Neural crest cell (in vitro differentiated cells): Measurements from ENCODE around the gene CLASP1. TPM values are rescaled to one million over a fixed set of nuclear protein-coding genes. Genes with fewer than 3 reads are reported as not detected.

ENCODE experiments used
- DNase-seq: peaks from one replicate; pipeline ENCODE4 v3.0.0; 2021; ENCODE audit warnings: low read depth, mixed read lengths, low spot score
- H3K27ac Mint-ChIP-seq: one replicate; pipeline ENCODE4 v1.8.0; 2021; ENCODE audit warnings: mild to moderate bottlenecking, mixed read lengths; ENCODE audit not compliant: unreplicated experiment
- H3K27me3 Mint-ChIP-seq: 2 replicates; pipeline ENCODE4 v1.8.0; 2021; ENCODE audit warnings: low read depth, mild to moderate bottlenecking, mixed read lengths
- H3K36me3 Mint-ChIP-seq: 2 replicates; pipeline ENCODE4 v1.8.0; 2021; ENCODE audit warnings: low read depth, mild to moderate bottlenecking, mixed read lengths
- H3K4me1 Mint-ChIP-seq: 2 replicates; pipeline ENCODE4 v1.8.0; 2021; ENCODE audit warnings: mixed read lengths
- H3K4me3 Mint-ChIP-seq: one replicate; pipeline ENCODE4 v1.8.0; 2021; ENCODE audit warnings: mild to moderate bottlenecking, mixed read lengths
- H3K9me3 Mint-ChIP-seq: 2 replicates; pipeline ENCODE4 v1.8.0; 2021; ENCODE audit warnings: mixed read lengths
- total RNA-seq: library from RNA; stranded (reverse); gene quantifications from 2 replicates; pipeline ENCODE4 v1.2.1, GENCODE V29; 2021
- TF ChIP-seq, protein P1 (sequence below): fragments of 200-600 bp; sonication (generic); conservative IDR thresholded peaks from 2 replicates; pipeline ENCODE4 v1.5.0; 2021; ENCODE audit warnings: antibody characterized with exemption, mild to moderate bottlenecking

CLASP1 gene
- total RNA-seq, 1 donor from 2014 or later = 95.8 TPM

DNA sequence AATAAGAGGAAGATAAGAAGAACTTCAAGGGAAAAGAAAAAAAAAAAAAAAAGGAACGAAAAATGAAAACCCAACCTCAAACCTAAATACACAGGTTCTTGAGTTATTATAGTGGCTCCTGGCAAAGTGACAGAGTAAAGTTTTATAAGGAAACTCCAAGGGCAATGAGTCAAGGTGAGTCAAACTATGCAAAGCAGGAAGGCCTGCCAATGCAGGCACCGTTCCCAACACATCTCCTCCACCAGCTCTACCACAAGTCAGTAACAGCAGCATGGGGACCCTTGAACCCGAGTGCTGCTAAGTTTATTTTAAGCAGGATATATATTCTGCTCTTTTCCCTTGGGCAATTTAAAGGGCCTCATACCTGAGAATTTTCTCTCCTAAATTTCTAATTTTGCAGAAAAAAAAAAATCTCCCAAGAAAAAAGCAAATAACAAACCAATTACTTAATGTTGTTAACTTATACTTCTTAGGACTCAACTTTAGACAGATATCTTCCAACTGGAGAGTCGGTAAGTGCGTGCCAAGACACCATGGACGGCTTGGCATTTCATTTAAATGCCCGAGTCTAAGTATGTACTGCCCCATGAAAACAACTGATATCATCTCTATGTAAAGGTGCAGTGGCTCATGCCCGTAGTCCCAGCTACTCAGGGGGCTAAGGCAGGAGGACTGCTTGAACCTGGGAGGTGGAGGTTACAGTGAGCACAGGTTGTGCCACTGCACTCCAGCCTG, 288.5 kb downstream of the CLASP1 start:
- H3K4me1 Mint-ChIP-seq = no peaks in the 10 kb centered on the region
- TF ChIP-seq, protein P1, sequence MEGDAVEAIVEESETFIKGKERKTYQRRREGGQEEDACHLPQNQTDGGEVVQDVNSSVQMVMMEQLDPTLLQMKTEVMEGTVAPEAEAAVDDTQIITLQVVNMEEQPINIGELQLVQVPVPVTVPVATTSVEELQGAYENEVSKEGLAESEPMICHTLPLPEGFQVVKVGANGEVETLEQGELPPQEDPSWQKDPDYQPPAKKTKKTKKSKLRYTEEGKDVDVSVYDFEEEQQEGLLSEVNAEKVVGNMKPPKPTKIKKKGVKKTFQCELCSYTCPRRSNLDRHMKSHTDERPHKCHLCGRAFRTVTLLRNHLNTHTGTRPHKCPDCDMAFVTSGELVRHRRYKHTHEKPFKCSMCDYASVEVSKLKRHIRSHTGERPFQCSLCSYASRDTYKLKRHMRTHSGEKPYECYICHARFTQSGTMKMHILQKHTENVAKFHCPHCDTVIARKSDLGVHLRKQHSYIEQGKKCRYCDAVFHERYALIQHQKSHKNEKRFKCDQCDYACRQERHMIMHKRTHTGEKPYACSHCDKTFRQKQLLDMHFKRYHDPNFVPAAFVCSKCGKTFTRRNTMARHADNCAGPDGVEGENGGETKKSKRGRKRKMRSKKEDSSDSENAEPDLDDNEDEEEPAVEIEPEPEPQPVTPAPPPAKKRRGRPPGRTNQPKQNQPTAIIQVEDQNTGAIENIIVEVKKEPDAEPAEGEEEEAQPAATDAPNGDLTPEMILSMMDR = no peak
- DNase-seq = no peak
- H3K36me3 Mint-ChIP-seq = peaks cover 7% of the 10 kb centered on the region
- H3K27me3 Mint-ChIP-seq = no peaks in the 10 kb centered on the region
- H3K27ac Mint-ChIP-seq = no peak overlapping the region
- H3K9me3 Mint-ChIP-seq = no peaks in the 10 kb centered on the region
- no peak overlapping the region for H3K4me3 Mint-ChIP-seq

DNA sequence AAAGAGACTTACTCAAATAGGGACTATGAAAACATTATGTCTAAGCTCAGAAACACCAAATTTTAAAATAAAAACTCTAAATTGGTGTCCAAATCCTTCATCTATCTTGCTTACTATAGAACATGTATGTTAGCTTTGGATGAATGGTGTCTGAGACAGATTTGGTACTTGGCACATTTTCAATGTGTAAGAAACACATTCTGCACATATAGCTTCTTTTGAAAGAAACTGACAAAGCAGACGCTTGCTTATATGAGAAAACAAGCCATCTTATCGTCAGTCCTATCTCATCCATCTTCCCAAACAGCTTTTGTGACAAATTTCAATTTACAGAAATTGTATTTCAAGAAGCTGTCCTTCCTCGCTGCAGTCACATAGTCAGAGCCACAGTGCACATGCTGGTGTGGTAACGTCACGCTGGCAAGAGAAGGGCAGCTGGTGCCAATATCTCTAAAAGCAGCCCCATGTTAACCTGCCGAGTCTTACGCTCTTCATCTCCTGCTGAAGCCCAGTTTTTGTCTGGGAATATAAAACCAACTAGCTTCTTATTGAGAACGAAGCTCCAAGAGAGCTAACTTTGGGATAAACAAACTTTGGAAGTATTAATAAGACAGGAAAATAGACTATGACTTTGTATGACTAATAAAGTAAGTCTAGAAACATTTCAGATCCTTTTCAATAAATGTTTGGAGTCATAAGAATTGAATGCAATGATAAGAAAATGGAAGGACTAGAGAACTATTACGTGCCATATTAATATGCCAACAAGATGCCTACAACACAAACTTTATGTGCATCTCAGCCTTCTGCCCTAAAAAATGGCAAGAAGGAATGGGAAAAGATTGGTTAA, 289.3 kb downstream of the CLASP1 start:
- H3K4me1 Mint-ChIP-seq = no peaks in the 10 kb centered on the region
- no peaks in the 10 kb centered on the region for H3K36me3 Mint-ChIP-seq
- no peaks in the 10 kb centered on the region for H3K9me3 Mint-ChIP-seq
- H3K27ac Mint-ChIP-seq = no peak overlapping the region
- no peak overlapping the region for H3K4me3 Mint-ChIP-seq
- TF ChIP-seq, protein P1 = no peak
- DNase-seq = no peak
- H3K27me3 Mint-ChIP-seq = no peaks in the 10 kb centered on the region

DNA sequence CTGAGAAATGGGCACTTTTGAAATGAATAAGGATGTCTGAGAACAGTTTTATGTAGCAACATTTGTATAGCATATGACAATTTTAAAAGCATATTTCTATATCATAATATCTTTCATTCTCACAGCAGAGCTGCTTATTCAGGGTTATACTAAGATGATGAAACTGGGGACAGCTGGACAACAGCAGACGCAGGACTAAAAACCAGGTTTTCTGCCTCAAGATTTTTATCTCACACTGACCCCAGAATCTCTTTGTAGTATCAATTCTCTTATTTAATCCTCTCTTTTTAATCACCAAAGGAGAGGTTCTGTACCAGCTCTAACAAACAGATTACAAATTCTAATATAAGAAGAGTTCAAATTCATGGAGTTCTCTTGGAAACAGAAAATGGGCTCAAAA, 290.1 kb downstream of the CLASP1 start:
- Mint-ChIP-seq H3K36me3 (no peaks in the 10 kb centered on the region), H3K27me3 (no peaks in the 10 kb centered on the region), H3K9me3 (no peaks in the 10 kb centered on the region), H3K27ac (no peak overlapping the region), H3K4me1 (no peaks in the 10 kb centered on the region), H3K4me3 (no peak overlapping the region)
- TF ChIP-seq, protein P1 = no peak
- no peak for DNase-seq

DNA sequence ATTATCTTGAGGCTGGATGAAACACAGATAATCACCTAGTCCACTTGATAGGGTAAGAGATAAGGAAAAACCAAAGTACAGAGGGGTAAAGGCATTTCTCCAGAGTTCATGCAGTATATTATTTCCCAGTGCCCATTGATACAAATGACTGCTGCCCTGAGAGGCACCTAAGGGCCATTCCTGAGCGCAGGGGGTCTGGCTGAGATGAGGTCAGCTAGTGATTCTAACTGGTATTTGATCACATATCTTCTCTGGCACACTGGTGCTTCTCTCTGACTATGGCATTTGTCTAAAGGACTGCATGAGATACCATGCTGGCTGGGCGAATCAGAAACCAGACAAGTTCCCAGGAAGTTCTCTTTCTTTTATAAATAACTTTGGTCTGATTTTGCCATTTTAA, 291.0 kb downstream of the CLASP1 start:
- H3K36me3 Mint-ChIP-seq = peaks cover 3% of the 10 kb centered on the region
- DNase-seq = no peak
- H3K4me1 Mint-ChIP-seq = no peaks in the 10 kb centered on the region
- peak overlapping the region; percentile 20 for H3K27ac Mint-ChIP-seq
- H3K27me3 Mint-ChIP-seq = no peaks in the 10 kb centered on the region
- no peaks in the 10 kb centered on the region for H3K9me3 Mint-ChIP-seq
- TF ChIP-seq, protein P1 = no peak
- H3K4me3 Mint-ChIP-seq = no peak overlapping the region

DNA sequence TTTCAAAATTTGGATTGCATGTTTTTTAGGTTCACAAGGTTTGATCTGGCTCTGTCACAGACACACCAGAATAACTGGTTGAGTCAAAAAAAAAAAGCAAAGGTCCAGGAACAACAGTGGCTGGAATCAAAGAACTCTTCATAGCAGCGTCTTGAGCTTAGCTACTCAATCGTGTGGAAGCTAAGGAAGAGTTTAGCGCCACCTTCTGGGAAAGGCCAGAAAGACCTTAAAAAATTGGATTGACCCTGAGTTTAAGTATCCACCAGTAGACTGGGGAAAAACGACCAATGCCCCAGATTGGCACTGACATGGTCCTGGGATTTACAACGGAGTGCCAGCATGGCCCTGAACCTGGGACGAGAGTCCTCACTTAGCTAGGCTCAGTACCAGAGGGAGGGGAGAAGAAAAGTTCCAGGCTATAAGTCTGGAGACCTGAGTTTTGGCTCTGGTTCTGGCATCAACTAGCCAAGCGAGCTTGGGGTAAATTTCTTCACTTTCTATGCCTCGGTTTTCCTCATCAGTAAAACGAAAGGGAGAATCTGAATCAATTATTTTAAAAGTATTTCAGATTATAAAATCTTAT, 293.1 kb downstream of the CLASP1 start:
- DNase-seq = peak; percentile 63
- no peak overlapping the region for H3K27ac Mint-ChIP-seq
- H3K27me3 Mint-ChIP-seq = no peaks in the 10 kb centered on the region
- peaks cover 4% of the 10 kb centered on the region for H3K36me3 Mint-ChIP-seq
- H3K4me3 Mint-ChIP-seq = no peak overlapping the region
- no peaks in the 10 kb centered on the region for H3K9me3 Mint-ChIP-seq
- no peaks in the 10 kb centered on the region for H3K4me1 Mint-ChIP-seq
- TF ChIP-seq, protein P1 = peak; percentile 83
